Trophoblast cell (in vitro differentiated cells and primary cell): ENCODE data around the gene GABRQ.
A peak's percentile ranks its signal among the peaks of the same experiment; 100 is the strongest.

Source experiments
- DNase-seq, 2 donors: peaks; one replicate each; pipeline ENCODE4 v3.0.0-alpha.2; 2016
- H2AFZ ChIP-seq: 2 replicates; pipeline ENCODE4 v1.6.1; 2013; ENCODE audit warnings: low read length, moderate library complexity, mild to moderate bottlenecking; ENCODE audit not compliant: insufficient read depth, poor library complexity
- H2AK5ac ChIP-seq: 2 replicates; pipeline ENCODE4 v1.6.1; 2013; ENCODE audit warnings: mild to moderate bottlenecking, low read length
- H2BK120ac ChIP-seq: 2 replicates; pipeline ENCODE4 v1.6.1; 2013; ENCODE audit warnings: low read length, mild to moderate bottlenecking, moderate library complexity; ENCODE audit not compliant: insufficient read depth, poor library complexity
- H2BK12ac ChIP-seq: 2 replicates; pipeline ENCODE4 v1.6.1; 2013; ENCODE audit warnings: mild to moderate bottlenecking, low read length, moderate library complexity
- H2BK5ac ChIP-seq: 2 replicates; pipeline ENCODE4 v1.6.1; 2013; ENCODE audit warnings: low read length, low read depth, moderate library complexity, mild to moderate bottlenecking; ENCODE audit not compliant: poor library complexity
- H3K14ac ChIP-seq: 2 replicates; pipeline ENCODE4 v1.6.1; 2013; ENCODE audit warnings: mild to moderate bottlenecking, low read length
- H3K18ac ChIP-seq: 2 replicates; pipeline ENCODE4 v1.6.1; 2013; ENCODE audit warnings: mild to moderate bottlenecking, low read length
- H3K23ac ChIP-seq: 2 replicates; pipeline ENCODE4 v1.6.1; 2013; ENCODE audit warnings: low read length
- H3K27ac ChIP-seq: 2 replicates; pipeline ENCODE4 v1.5.1; 2013; ENCODE audit warnings: low read depth, mild to moderate bottlenecking, inconsistent platforms, low read length, moderate library complexity
- H3K27me3 ChIP-seq: 2 replicates; pipeline ENCODE4 v1.6.1; 2013; ENCODE audit warnings: inconsistent platforms, mild to moderate bottlenecking, low read length, moderate library complexity; ENCODE audit not compliant: insufficient read depth
- H3K36me3 ChIP-seq, 2 experiments: 1 replicate in 1 of 2; 2 replicates in 1 of 2; pipeline ENCODE4 v1.6.1; 2013; ENCODE audit warnings: low read length in 2 of 2, mild to moderate bottlenecking in 2 of 2, moderate library complexity in 1 of 2; ENCODE audit not compliant: insufficient read depth in 2 of 2, control insufficient read depth in 1 of 2
- H3K4ac ChIP-seq: 2 replicates; pipeline ENCODE4 v1.6.1; 2013; ENCODE audit warnings: low read depth, mild to moderate bottlenecking, low read length, moderate library complexity
- H3K4me1 ChIP-seq, 2 experiments: 1 replicate in 1 of 2; 2 replicates in 1 of 2; pipeline ENCODE4 v1.6.1; 2013; ENCODE audit warnings: low read length in 2 of 2, mild to moderate bottlenecking in 2 of 2, moderate library complexity in 1 of 2; ENCODE audit not compliant: insufficient read depth in 2 of 2, control insufficient read depth in 1 of 2
- H3K4me2 ChIP-seq: 2 replicates; pipeline ENCODE4 v1.6.1; 2013; ENCODE audit warnings: inconsistent platforms, mild to moderate bottlenecking, low read length, moderate library complexity
- H3K4me3 ChIP-seq: 2 replicates; pipeline ENCODE4 v1.5.1; 2013; ENCODE audit warnings: mild to moderate bottlenecking, low read depth, low read length, inconsistent platforms
- H3K79me1 ChIP-seq: one replicate; pipeline ENCODE4 v1.6.1; 2013; ENCODE audit warnings: low read length
- H3K79me2 ChIP-seq: 2 replicates; pipeline ENCODE4 v1.6.1; 2013; ENCODE audit warnings: low read length, mild to moderate bottlenecking; ENCODE audit not compliant: control insufficient read depth, insufficient read depth, poor library complexity
- H3K9ac ChIP-seq: 2 replicates; pipeline ENCODE4 v1.6.1; 2013; ENCODE audit warnings: mild to moderate bottlenecking, low read length
- H3K9me3 ChIP-seq: 2 replicates; pipeline ENCODE4 v1.6.1; 2013; ENCODE audit warnings: low read depth, mild to moderate bottlenecking, control low read depth, inconsistent platforms, low read length; ENCODE audit not compliant: insufficient read depth
- H4K12ac ChIP-seq: 2 replicates; pipeline ENCODE4 v1.6.1; 2013; ENCODE audit warnings: low read depth, mild to moderate bottlenecking, low read length, moderate library complexity
- H4K8ac ChIP-seq: 2 replicates; pipeline ENCODE4 v1.6.1; 2013; ENCODE audit warnings: low read depth, mild to moderate bottlenecking, low read length, moderate library complexity
- H4K91ac ChIP-seq: one replicate; pipeline ENCODE4 v1.6.1; 2013; ENCODE audit warnings: low read depth, mild to moderate bottlenecking, low read length, moderate library complexity
- whole genome bisulfite sequencing: extraction: QIAGEN DNeasy Blood & Tissue Kit; methylation state at CpG from one replicate; pipeline ENCODE4 v1.1.7; 2013; ENCODE audit warnings: missing lambda C conversion rate; ENCODE audit not compliant: insufficient read length, insufficient coverage; ENCODE audit errors: extremely low coverage; 5-methylcytosine and 5-hydroxymethylcytosine counted together

GABRQ gene

DNA sequence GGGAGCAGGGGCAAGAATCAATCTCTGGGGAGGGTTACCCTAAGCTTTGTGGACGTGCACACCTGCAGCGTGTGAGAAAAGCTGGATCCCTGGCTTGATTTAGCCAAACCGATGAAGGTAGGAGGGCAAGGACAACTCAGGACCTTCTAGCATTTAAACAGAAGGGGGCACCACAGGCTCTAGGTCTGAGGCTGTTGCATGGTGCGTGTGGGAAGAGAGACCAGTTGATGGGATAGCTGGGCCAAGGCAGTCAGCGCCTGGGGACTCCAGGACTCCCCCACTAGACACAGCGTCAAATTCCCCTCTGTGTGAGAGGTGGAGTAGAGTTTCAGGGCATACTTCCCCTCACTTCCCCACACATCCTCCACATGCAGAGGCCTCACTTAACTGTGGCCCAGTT is 4.3 kb downstream of the GABRQ start:
- H2AFZ ChIP-seq, result no peak overlapping the region
- no peak overlapping the region for H3K4ac ChIP-seq
- no peak overlapping the region for H3K27ac ChIP-seq
- H3K27me3 ChIP-seq, result no peaks in the 10 kb centered on the region
- no peak overlapping the region for H3K14ac ChIP-seq
- no peak overlapping the region for H4K8ac ChIP-seq
- no peak overlapping the region for H3K23ac ChIP-seq
- no peak overlapping the region for H2AK5ac ChIP-seq
- no peak overlapping the region for H4K12ac ChIP-seq
- H2BK120ac ChIP-seq, result no peak overlapping the region
- whole genome bisulfite sequencing, result no CpG with 5 or more reads among the region's 6 CpGs
- H3K9ac ChIP-seq, result no peak overlapping the region
- H3K4me3 ChIP-seq, result no peak overlapping the region
- no peak overlapping the region for H3K4me2 ChIP-seq
- H3K79me2 ChIP-seq, result no peaks in the 10 kb centered on the region
- peaks cover 0 to 4% of the 10 kb centered on the region in 2 experiments for H3K4me1 ChIP-seq
- H3K36me3 ChIP-seq, result no peaks in the 10 kb centered on the region
- H3K79me1 ChIP-seq, result no peaks in the 10 kb centered on the region
- H4K91ac ChIP-seq, result no peak overlapping the region
- no peak overlapping the region for H2BK12ac ChIP-seq
- H3K9me3 ChIP-seq, result no peaks in the 10 kb centered on the region
- H3K18ac ChIP-seq, result no peak overlapping the region
- no peak for DNase-seq
- no peak overlapping the region for H2BK5ac ChIP-seq

DNA sequence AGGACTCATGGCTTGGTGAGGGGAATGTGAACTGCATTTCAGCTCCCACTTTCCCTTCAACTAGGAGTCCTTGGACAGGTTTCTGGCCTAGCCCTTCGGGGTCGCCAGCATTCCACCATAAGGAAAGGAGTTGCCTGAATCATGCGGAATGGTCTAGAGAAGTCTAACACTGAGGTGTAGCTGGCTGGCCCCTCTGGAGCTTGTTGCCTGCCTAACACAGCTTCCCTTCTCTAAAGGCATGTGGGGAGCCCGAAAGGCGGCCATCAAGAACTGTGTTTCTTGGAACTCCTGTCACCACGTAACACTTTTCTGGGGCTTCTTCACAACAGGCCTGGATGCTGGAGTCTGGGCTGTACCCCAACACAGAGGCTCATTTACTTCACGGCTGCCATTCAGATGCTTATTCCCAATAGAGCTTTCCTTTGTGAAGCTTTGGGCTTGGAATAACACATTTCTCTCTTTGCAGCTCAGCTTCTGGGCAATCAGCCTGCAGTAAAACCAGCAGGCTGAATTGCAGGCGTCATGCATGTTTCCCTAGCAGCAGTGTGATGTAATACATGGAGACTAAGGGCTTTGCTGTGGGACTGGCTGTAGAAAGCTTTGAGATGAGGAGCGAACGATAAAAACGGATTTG is 5.4 kb downstream of the GABRQ start:
- Histone ChIP-seq H2AFZ (no peak overlapping the region), H3K14ac (no peak overlapping the region), H3K23ac (no peak overlapping the region), H4K8ac (no peak overlapping the region), H2BK12ac (no peak overlapping the region), H2AK5ac (no peak overlapping the region), H4K91ac (no peak overlapping the region), H3K27me3 (no peaks in the 10 kb centered on the region), H3K36me3 (no peaks in the 10 kb centered on the region), H3K4me3 (no peak overlapping the region), H3K9ac (no peak overlapping the region), H2BK5ac (no peak overlapping the region), H2BK120ac (no peak overlapping the region), H3K4me2 (no peak overlapping the region), H4K12ac (no peak overlapping the region), H3K79me1 (no peaks in the 10 kb centered on the region), H3K9me3 (no peaks in the 10 kb centered on the region), H3K27ac (no peak overlapping the region), H3K18ac (no peak overlapping the region), H3K4me1 (peaks cover 0 to 3% of the 10 kb centered on the region in 2 experiments), H3K4ac (no peak overlapping the region), H3K79me2 (no peaks in the 10 kb centered on the region)
- DNase-seq, result peak in 1 of 2 donors; percentile 6
- no CpG with 5 or more reads among the region's 11 CpGs for WGBS

DNA sequence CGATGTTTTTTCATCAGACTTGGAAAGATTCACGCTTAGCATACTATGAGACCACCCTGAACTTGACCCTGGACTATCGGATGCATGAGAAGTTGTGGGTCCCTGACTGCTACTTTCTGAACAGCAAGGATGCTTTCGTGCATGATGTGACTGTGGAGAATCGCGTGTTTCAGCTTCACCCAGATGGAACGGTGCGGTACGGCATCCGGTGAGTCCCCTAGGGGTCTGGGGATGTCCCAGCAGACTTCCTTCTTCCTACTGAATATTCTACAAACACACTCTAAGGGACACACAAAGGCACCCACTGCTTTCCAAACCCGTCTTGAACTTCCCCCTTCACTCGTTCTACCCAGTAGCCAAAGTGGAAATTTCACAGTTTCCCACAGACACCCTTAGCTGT is 9.3 kb downstream of the GABRQ start:
- DNase-seq, result no peak
- Histone ChIP-seq H3K23ac (no peak overlapping the region), H3K9me3 (no peaks in the 10 kb centered on the region), H4K91ac (no peak overlapping the region), H3K4me2 (no peak overlapping the region), H3K4me1 (no peaks in the 10 kb centered on the region), H3K18ac (no peak overlapping the region), H2AK5ac (no peak overlapping the region), H2AFZ (no peak overlapping the region), H4K8ac (no peak overlapping the region), H3K27ac (no peak overlapping the region), H2BK5ac (no peak overlapping the region), H3K14ac (no peak overlapping the region), H2BK12ac (no peak overlapping the region), H3K9ac (no peak overlapping the region), H3K27me3 (no peaks in the 10 kb centered on the region), H2BK120ac (no peak overlapping the region), H3K36me3 (no peaks in the 10 kb centered on the region), H3K79me2 (no peaks in the 10 kb centered on the region), H3K4me3 (no peak overlapping the region), H3K4ac (no peak overlapping the region), H3K79me1 (no peaks in the 10 kb centered on the region), H4K12ac (no peak overlapping the region)
- WGBS, result no CpG with 5 or more reads among the region's 12 CpGs

DNA sequence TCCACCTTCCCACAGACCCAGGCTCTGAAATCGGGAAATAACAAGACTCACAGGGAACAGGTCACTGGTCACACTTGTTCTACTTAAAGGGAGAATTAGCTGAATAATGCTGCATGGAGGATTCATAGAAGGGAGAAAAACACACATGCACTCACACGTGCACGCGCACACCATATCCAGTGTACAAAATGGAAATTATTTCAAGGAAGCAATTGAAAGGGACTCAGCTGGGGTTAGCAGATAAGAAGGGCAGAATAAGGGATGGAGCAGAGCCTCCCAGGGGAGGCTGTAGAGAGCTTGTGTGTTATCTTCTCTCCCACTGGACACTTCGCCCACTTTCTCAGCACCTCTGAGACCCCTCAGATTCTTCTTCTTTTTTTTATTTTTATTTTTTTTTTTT is 10.3 kb downstream of the GABRQ start:
- no peak overlapping the region for H3K4me3 ChIP-seq
- no peaks in the 10 kb centered on the region for H3K4me1 ChIP-seq
- H2AFZ ChIP-seq, result no peak overlapping the region
- no peak overlapping the region for H4K12ac ChIP-seq
- no peak overlapping the region for H3K9ac ChIP-seq
- no peak overlapping the region for H3K4ac ChIP-seq
- no peaks in the 10 kb centered on the region for H3K79me1 ChIP-seq
- DNase-seq, result no peak
- no peak overlapping the region for H3K4me2 ChIP-seq
- H2BK12ac ChIP-seq, result no peak overlapping the region
- H4K8ac ChIP-seq, result no peak overlapping the region
- no peak overlapping the region for H3K14ac ChIP-seq
- H2BK5ac ChIP-seq, result no peak overlapping the region
- no peak overlapping the region for H3K18ac ChIP-seq
- H2AK5ac ChIP-seq, result no peak overlapping the region
- no peaks in the 10 kb centered on the region for H3K79me2 ChIP-seq
- H3K27me3 ChIP-seq, result no peaks in the 10 kb centered on the region
- no peak overlapping the region for H2BK120ac ChIP-seq
- H3K36me3 ChIP-seq, result no peaks in the 10 kb centered on the region
- H3K27ac ChIP-seq, result no peak overlapping the region
- H3K9me3 ChIP-seq, result no peaks in the 10 kb centered on the region
- H4K91ac ChIP-seq, result no peak overlapping the region
- no CpG with 5 or more reads among the region's 5 CpGs for WGBS
- no peak overlapping the region for H3K23ac ChIP-seq
